ENCODE results near the gene RBM10.
A peak's percentile ranks its signal among the peaks of the same experiment; 100 is the strongest.

RBM10 gene

DNA sequence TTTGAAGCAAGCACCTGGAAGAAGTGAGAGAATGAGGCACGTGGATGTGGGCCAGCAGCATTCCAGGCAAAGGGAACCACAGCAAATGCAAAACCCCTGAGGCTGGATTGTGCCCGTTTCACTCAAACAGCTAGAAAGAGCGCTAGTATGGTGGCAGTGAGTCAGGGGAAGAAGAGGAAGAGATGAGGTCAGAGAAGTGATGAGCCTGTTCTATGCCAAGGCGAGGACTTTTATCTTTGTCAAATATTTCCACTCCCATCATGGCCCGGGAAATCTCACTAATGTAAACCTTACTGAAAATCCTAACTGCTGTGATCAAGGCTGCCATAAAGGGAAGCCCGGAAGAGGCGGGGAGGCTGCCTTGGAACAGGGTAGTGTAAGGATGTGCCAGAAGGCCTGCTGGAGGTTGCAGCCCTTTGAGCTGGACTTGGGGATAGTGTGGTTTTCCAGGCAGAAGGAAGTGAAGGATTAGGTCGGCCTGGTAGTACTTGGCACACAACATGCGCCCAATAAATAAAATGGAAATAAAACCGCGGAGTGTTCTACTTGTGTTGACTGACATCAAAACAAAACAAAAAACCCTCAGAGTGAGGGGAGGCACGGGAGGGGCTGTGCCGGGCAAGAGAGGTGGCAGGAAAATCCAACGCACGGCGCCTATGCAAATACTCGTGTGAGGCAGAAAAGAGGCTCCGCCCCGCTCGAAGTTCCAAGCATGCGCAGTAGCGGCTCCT, 72.3 kb downstream of the RBM10 start:
- Histone ChIP-seq H3K9ac (ENCODE audit: low read length) (peak overlapping the region; percentile 77), H3K4me3 (ENCODE audit: low read length) (peak overlapping the region; percentile 89), H3K36me3 (ENCODE audit: control insufficient read depth, insufficient read depth, low read length, severe bottlenecking) (peaks cover 44% of the 10 kb centered on the region), H3K4me1 (ENCODE audit: control insufficient read depth, insufficient read depth, low read length) (peaks cover 26% of the 10 kb centered on the region), H3K27me3 (replicated peaks; ENCODE audit: control insufficient read depth, insufficient read depth, low read length) (no peaks in the 10 kb centered on the region), H3K9me3 (ENCODE audit: control insufficient read depth, low read length) (no peaks in the 10 kb centered on the region)
- DNase-seq (ENCODE audit: low read depth) = peak; percentile 53

DNA sequence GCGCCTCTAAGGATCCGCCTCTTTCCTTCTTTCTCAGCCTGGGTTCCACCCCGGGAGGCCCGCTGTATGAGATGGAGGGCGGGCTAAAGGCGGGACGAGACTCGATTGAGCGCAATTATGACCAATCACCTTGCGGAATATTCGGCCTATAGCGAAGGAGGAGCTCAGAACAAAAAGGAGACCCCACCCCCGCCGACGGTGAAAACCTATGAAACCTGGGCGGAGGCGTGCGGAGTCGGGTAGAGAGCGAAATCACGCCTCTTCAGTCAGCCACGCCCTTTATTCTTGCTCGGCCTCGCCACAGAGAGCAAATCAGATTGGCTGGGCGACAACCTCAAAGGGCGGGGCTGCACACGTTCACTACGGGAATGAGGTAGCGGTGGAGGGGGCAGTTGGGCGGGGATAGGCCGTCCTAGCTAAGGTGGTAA, 72.8 kb downstream of the RBM10 start:
- H3K27me3 ChIP-seq (replicated peaks; ENCODE audit: control insufficient read depth, insufficient read depth, low read length) = no peaks in the 10 kb centered on the region
- peaks cover 39% of the 10 kb centered on the region for H3K36me3 ChIP-seq (ENCODE audit: control insufficient read depth, insufficient read depth, low read length, severe bottlenecking)
- peaks cover 26% of the 10 kb centered on the region for H3K4me1 ChIP-seq (ENCODE audit: control insufficient read depth, insufficient read depth, low read length)
- H3K4me3 ChIP-seq (ENCODE audit: low read length) = peak overlapping the region; percentile 89
- DNase-seq (ENCODE audit: low read depth) = peak; percentile 99
- H3K9ac ChIP-seq (ENCODE audit: low read length) = peak overlapping the region; percentile 95
- no peaks in the 10 kb centered on the region for H3K9me3 ChIP-seq (ENCODE audit: control insufficient read depth, low read length)

DNA sequence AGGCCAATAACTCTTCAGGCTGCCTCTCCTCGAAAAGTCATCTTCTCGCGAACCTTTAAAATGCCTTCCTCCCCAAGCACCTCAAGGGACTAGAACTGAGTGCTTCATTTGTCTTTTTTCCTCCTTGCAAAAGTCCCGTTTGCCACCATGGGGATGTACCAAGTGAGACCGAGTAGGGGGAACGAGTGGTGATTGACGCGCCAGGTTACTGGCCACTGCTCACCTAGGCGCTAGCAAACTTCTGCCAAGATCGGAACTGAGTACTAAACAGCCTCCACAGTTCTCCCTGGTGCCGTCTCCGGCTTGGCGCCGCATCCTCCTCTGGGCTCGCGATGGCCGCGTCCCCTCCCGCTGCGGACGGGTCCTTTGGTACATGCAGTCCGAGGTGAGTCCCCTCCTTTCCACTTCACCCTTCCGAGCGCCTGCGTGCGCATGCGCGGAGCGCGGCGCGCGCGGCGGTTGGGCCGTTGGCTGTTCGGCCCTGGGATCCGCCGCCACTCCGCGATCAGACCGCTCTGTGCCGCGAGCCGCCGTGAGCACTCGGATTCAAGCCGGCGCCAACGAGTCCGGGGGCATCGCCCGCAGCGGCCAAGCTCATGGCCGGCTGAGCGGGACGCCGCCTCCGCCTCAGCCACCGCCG, 73.4 kb downstream of the RBM10 start, which contains the start of gene CDK16:
Gene CDK16 (plus strand): TSS at position 402 of the 640 bp plus-strand sequence. CDS start 4,877 bp downstream, outside the sequence.
- Histone ChIP-seq H3K4me1 (ENCODE audit: control insufficient read depth, insufficient read depth, low read length) (peaks cover 26% of the 10 kb centered on the region), H3K27me3 (replicated peaks; ENCODE audit: control insufficient read depth, insufficient read depth, low read length) (no peaks in the 10 kb centered on the region), H3K9ac (ENCODE audit: low read length) (peak within 1 kb of the TSS; percentile 95), H3K4me3 (ENCODE audit: low read length) (peak within 1 kb of the TSS; percentile 89), H3K9me3 (ENCODE audit: control insufficient read depth, low read length) (no peaks in the 10 kb centered on the region), H3K36me3 (ENCODE audit: control insufficient read depth, insufficient read depth, low read length, severe bottlenecking) (peaks cover 38% of the 10 kb centered on the region)
- DNase-seq (ENCODE audit: low read depth) = peak; percentile 89

DNA sequence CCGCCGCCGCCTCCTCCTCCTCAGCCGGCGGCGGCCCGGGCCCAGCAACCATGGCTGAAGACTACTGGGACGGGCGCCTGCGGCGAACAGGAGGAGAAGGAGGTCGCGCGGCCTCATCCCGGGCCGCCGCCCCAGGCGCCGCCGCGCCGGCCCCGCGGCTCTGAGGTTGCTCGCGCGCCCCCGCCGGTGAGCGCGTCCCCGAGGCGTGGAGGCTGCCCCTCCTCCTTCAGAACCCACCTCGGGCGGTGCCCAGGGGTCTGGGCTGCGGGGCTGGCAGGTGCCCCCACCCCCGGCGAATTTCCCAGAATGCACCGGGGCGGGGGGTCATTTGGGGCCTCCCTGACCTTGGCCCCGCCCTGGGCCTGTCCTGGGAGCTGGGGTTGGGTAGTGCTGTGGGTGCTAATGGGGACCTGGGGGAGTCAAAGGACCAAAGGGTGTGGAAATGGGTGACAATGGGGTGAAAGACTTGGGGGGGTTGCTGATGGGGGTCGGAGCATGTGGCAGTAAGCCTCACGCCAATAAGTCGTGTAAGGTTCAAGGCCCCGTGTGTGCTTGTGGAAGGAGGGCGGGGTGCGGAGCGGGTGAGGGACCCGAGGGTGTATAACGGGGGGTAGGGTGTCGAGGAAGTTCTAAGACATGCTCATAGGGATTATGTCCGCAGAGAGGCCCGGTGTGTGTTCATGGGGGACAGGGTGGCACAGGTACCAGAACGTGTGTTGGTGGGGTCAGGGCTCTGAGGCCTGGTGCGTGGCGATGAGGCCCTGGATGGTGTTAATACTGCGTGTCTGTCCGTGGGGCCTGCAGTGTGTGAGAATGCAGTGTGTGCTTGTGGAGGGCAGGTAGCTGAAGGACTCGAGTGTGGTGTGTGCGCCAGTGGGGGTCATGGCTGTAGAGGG, 74.1 kb downstream of the RBM10 start:
- Histone ChIP-seq H3K9ac (ENCODE audit: low read length) (peak overlapping the region; percentile 95), H3K9me3 (ENCODE audit: control insufficient read depth, low read length) (no peaks in the 10 kb centered on the region), H3K4me1 (ENCODE audit: control insufficient read depth, insufficient read depth, low read length) (peaks cover 26% of the 10 kb centered on the region), H3K36me3 (ENCODE audit: control insufficient read depth, insufficient read depth, low read length, severe bottlenecking) (peaks cover 39% of the 10 kb centered on the region), H3K4me3 (ENCODE audit: low read length) (peak overlapping the region; percentile 89), H3K27me3 (replicated peaks; ENCODE audit: control insufficient read depth, insufficient read depth, low read length) (no peaks in the 10 kb centered on the region)
- DNase-seq (ENCODE audit: low read depth) = peak; percentile 50

DNA sequence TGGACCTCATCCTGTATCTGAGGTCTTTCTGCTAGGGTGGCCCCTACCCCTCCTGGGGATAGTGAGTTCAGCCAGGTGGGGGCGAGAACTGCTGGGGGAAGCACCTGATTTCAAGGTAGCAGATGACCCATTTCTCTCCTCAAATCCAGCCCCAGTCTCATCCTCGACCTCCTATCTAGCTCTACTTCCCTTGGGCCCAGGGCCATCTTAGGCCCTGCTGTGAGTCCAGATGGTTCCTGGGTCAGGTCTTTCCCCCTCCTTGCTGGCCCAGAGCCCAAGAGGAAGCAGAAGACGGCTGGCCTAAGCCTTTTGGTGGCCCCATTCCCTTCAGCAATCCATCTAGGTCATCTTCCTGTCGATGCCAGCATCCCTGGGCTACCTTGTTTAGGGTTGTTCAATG, 76.7 kb downstream of the RBM10 start:
- Histone ChIP-seq H3K4me1 (ENCODE audit: control insufficient read depth, insufficient read depth, low read length) (peaks cover 22% of the 10 kb centered on the region), H3K36me3 (ENCODE audit: control insufficient read depth, insufficient read depth, low read length, severe bottlenecking) (peaks cover 39% of the 10 kb centered on the region), H3K27me3 (replicated peaks; ENCODE audit: control insufficient read depth, insufficient read depth, low read length) (no peaks in the 10 kb centered on the region), H3K4me3 (ENCODE audit: low read length) (no peak overlapping the region), H3K9ac (ENCODE audit: low read length) (no peak overlapping the region), H3K9me3 (ENCODE audit: control insufficient read depth, low read length) (no peaks in the 10 kb centered on the region)
- no peak for DNase-seq (ENCODE audit: low read depth)

DNA sequence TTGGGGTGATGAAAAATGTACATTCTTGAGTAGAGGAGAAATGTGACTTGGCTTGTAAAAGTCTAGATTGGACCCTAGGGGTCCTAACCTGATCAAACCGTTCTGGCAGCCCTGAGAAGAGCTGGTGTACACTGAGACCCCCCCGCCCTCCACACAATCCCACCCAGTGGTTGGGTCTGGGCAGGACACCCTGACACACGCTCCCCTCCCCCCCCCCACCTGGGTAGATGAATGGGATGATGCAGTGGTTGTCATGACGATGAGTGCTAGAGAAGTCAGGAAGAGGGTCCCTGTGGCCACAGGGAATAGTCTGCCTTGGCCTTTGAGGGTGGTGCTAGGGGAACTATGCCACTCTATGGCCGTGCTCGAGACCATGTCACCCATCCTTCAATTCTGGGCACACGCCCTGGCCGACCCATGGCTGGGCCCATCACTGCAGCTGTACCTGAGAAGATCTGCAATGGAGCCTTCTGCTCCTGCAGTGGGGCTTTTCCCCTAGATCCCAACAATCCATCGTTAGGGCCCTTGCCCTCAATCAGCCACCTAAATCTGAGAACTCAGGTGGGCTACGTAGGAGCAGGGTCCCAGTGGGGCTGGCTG, 77.8 kb downstream of the RBM10 start:
- peaks cover 14% of the 10 kb centered on the region for H3K4me1 ChIP-seq (ENCODE audit: control insufficient read depth, insufficient read depth, low read length)
- no peaks in the 10 kb centered on the region for H3K9me3 ChIP-seq (ENCODE audit: control insufficient read depth, low read length)
- H3K27me3 ChIP-seq (replicated peaks; ENCODE audit: control insufficient read depth, insufficient read depth, low read length) = no peaks in the 10 kb centered on the region
- no peak for DNase-seq (ENCODE audit: low read depth)
- H3K9ac ChIP-seq (ENCODE audit: low read length) = no peak overlapping the region
- H3K36me3 ChIP-seq (ENCODE audit: control insufficient read depth, insufficient read depth, low read length, severe bottlenecking) = peaks cover 49% of the 10 kb centered on the region
- no peak overlapping the region for H3K4me3 ChIP-seq (ENCODE audit: low read length)

DNA sequence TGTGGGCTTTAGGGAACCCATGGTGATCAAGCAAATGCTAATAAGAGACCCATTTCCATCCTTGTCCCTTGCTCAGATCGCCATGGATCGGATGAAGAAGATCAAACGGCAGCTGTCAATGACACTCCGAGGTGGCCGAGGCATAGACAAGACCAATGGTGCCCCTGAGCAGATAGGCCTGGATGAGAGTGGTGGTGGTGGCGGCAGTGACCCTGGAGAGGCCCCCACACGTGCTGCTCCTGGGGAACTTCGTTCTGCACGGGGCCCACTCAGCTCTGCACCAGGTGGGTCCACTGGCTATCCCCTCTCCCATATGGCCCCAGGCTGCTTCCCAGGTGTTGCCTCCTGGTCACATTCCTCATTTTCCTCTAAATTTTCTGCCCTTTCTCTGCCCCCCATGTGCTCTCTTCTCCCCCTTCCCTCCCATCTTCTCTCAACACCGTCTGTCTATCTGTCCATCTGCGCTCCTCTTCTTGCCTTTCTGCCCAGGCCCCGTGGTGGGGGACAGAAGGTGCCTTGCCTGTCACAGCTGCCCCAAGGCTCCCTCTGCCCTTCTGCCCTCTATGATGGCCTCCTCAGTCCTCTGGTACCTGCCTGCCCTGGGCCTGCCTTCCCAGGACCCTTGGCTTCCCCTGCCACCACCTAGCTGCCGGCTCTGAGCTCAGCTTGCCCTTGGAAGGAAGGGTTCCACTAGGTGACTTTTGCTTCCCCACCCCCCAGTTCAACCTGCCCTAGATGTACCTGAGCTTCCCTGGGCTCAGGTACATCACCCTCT, 78.6 kb downstream of the RBM10 start:
- no peaks in the 10 kb centered on the region for H3K27me3 ChIP-seq (replicated peaks; ENCODE audit: control insufficient read depth, insufficient read depth, low read length)
- H3K9me3 ChIP-seq (ENCODE audit: control insufficient read depth, low read length) = no peaks in the 10 kb centered on the region
- H3K9ac ChIP-seq (ENCODE audit: low read length) = no peak overlapping the region
- H3K4me3 ChIP-seq (ENCODE audit: low read length) = no peak overlapping the region
- DNase-seq (ENCODE audit: low read depth) = no peak
- peaks cover 14% of the 10 kb centered on the region for H3K4me1 ChIP-seq (ENCODE audit: control insufficient read depth, insufficient read depth, low read length)
- H3K36me3 ChIP-seq (ENCODE audit: control insufficient read depth, insufficient read depth, low read length, severe bottlenecking) = peaks cover 57% of the 10 kb centered on the region

DNA sequence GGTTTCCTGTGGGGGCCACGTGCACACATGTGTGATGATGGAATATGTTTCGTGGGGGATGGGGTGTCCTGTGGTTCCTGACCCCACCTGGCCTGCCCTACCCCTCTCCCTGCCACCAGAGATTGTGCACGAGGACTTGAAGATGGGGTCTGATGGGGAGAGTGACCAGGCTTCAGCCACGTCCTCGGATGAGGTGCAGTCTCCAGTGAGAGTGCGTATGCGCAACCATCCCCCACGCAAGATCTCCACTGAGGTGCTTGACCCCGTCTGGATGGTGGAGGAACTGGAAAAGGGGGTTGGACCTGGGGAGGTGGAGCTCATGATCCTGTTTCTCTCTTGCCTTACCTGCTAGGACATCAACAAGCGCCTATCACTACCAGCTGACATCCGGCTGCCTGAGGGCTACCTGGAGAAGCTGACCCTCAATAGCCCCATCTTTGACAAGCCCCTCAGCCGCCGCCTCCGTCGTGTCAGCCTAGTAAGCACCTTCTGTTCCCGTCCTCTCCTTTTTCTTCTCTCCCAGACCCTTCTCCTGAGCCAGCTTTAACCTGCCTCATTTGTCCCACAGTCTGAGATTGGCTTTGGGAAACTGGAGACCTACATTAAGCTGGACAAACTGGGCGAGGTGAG, 79.4 kb downstream of the RBM10 start:
- no peak overlapping the region for H3K4me3 ChIP-seq (ENCODE audit: low read length)
- H3K9ac ChIP-seq (ENCODE audit: low read length) = no peak overlapping the region
- H3K9me3 ChIP-seq (ENCODE audit: control insufficient read depth, low read length) = no peaks in the 10 kb centered on the region
- H3K4me1 ChIP-seq (ENCODE audit: control insufficient read depth, insufficient read depth, low read length) = peaks cover 13% of the 10 kb centered on the region
- H3K27me3 ChIP-seq (replicated peaks; ENCODE audit: control insufficient read depth, insufficient read depth, low read length) = no peaks in the 10 kb centered on the region
- peaks cover 63% of the 10 kb centered on the region for H3K36me3 ChIP-seq (ENCODE audit: control insufficient read depth, insufficient read depth, low read length, severe bottlenecking)
- no peak for DNase-seq (ENCODE audit: low read depth)

DNA sequence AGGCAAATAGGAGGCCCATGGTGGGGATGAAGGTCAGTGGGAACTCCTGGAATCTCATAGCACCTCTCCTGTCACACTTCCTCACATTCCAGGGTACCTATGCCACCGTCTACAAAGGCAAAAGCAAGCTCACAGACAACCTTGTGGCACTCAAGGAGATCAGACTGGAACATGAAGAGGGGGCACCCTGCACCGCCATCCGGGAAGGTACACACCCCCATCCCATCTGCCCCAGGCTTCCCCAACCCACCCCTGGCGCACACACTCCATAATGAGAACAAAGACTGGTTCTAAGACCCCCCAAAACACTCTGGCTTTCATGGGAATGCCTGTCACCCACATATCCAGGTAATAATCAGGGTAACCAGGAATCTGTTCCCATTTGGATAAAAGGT, 79.9 kb downstream of the RBM10 start:
- no peak for DNase-seq (ENCODE audit: low read depth)
- Histone ChIP-seq H3K9me3 (ENCODE audit: control insufficient read depth, low read length) (no peaks in the 10 kb centered on the region), H3K36me3 (ENCODE audit: control insufficient read depth, insufficient read depth, low read length, severe bottlenecking) (peaks cover 65% of the 10 kb centered on the region), H3K4me3 (ENCODE audit: low read length) (no peak overlapping the region), H3K27me3 (replicated peaks; ENCODE audit: control insufficient read depth, insufficient read depth, low read length) (no peaks in the 10 kb centered on the region), H3K9ac (ENCODE audit: low read length) (no peak overlapping the region), H3K4me1 (ENCODE audit: control insufficient read depth, insufficient read depth, low read length) (peaks cover 8% of the 10 kb centered on the region)

DNA sequence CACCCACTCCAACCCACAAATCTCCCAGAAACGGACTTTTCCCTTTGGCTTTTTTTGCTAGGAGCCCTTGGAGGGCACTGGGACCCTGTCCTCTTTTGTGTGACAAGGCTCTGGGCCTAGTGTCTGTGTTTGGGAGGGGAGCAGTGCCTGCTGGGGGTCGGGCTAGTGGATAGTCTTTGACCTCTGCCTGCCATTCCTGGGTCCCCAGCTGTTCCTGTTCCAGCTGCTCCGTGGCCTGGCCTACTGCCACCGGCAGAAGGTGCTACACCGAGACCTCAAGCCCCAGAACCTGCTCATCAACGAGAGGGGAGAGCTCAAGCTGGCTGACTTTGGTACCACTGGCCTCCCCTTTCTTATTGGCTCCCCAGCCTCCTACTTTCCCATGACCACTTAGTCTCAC, 81.0 kb downstream of the RBM10 start:
- Histone ChIP-seq H3K9me3 (ENCODE audit: control insufficient read depth, low read length) (no peaks in the 10 kb centered on the region), H3K9ac (ENCODE audit: low read length) (no peak overlapping the region), H3K27me3 (replicated peaks; ENCODE audit: control insufficient read depth, insufficient read depth, low read length) (no peaks in the 10 kb centered on the region), H3K4me3 (ENCODE audit: low read length) (no peak overlapping the region), H3K4me1 (ENCODE audit: control insufficient read depth, insufficient read depth, low read length) (no peaks in the 10 kb centered on the region), H3K36me3 (ENCODE audit: control insufficient read depth, insufficient read depth, low read length, severe bottlenecking) (peaks cover 65% of the 10 kb centered on the region)
- no peak for DNase-seq (ENCODE audit: low read depth)

Data from adipocyte (in vitro differentiated cells).